ENCODE measurements around the gene HIF1AN. TPM values are rescaled to one million over a fixed set of nuclear protein-coding genes. Genes with fewer than 3 reads are reported as not detected.

Gene HIF1AN
- total and polyA plus RNA-seq, 2 donors: 14.4 to 15.4 TPM

- WGBS: 46% methylated on average over 1 of the region's 1 CpG
- no peak overlapping the region for H3K4me3 ChIP-seq (ENCODE audit: low read depth, low read length)
- H3K27ac ChIP-seq (ENCODE audit: low read depth): no peak overlapping the region
- no peak for DNase-seq (ENCODE audit: extremely low spot score)
- no peaks in the 10 kb centered on the region for H3K4me1 ChIP-seq (ENCODE audit: insufficient read depth)
- H3K36me3 ChIP-seq (ENCODE audit: insufficient read depth): no peaks in the 10 kb centered on the region
These were observed 51.2 kb downstream of the HIF1AN start for GRCh38 chr10:100586959-100587358.

- Histone ChIP-seq H3K4me3 (ENCODE audit: low read depth, low read length) (no peak overlapping the region), H3K36me3 (ENCODE audit: insufficient read depth) (no peaks in the 10 kb centered on the region), H3K4me1 (ENCODE audit: insufficient read depth) (no peaks in the 10 kb centered on the region), H3K27ac (ENCODE audit: low read depth) (no peak overlapping the region)
- no peak for DNase-seq (ENCODE audit: extremely low spot score)
These were observed 62.4 kb downstream of the HIF1AN start for GRCh38 chr10:100598166-100598565.

GRCh38 chr10:100600218-100600617, 64.5 kb downstream of the HIF1AN start:
- H3K36me3 ChIP-seq (ENCODE audit: insufficient read depth): no peaks in the 10 kb centered on the region
- no peak overlapping the region for H3K4me3 ChIP-seq (ENCODE audit: low read depth, low read length)

GRCh38 chr10:100607439-100607838, 71.7 kb downstream of the HIF1AN start:
- Histone ChIP-seq H3K4me1 (ENCODE audit: insufficient read depth) (no peaks in the 10 kb centered on the region), H3K36me3 (ENCODE audit: insufficient read depth) (no peaks in the 10 kb centered on the region), H3K4me3 (ENCODE audit: low read depth, low read length) (no peak overlapping the region), H3K27ac (ENCODE audit: low read depth) (no peak overlapping the region)
- no peak for DNase-seq (ENCODE audit: extremely low spot score)
- 27% methylated on average over 1 of the region's 1 CpG for WGBS

More at GRCh38 chr10:100600218-100600617, 64.5 kb downstream of the HIF1AN start:
- H3K4me1 ChIP-seq (ENCODE audit: insufficient read depth): no peaks in the 10 kb centered on the region
- WGBS: 85% methylated on average over 4 of the region's 4 CpGs
- H3K27ac ChIP-seq (ENCODE audit: low read depth): no peak overlapping the region
- DNase-seq (ENCODE audit: extremely low spot score): no peak

Other genes starting within 250 kb of the HIF1AN start
- 28.6 TPM for gene BLOC1S2, start 249.3 kb upstream of the HIF1AN start, total RNA-seq
- gene BLOC1S2, start 249.3 kb upstream of the HIF1AN start, polyA plus RNA-seq: 22.4 TPM
- gene PKD2L1, start 205.7 kb upstream of the HIF1AN start, total RNA-seq: not detected
- not detected for gene PKD2L1, start 205.7 kb upstream of the HIF1AN start, polyA plus RNA-seq
- gene SCD, start 188.7 kb upstream of the HIF1AN start, total RNA-seq: 35.2 TPM
- 66.4 TPM for gene SCD, start 188.7 kb upstream of the HIF1AN start, polyA plus RNA-seq
- gene WNT8B, start 72.9 kb upstream of the HIF1AN start, total RNA-seq: 0.11 TPM
- 0.08 TPM for gene WNT8B, start 72.9 kb upstream of the HIF1AN start, polyA plus RNA-seq
- gene SEC31B, start 16.1 kb upstream of the HIF1AN start, total RNA-seq: 7.0 TPM
- gene SEC31B, start 16.1 kb upstream of the HIF1AN start, polyA plus RNA-seq: 5.1 TPM
- gene NDUFB8, start 6.1 kb upstream of the HIF1AN start, total RNA-seq: 106 TPM
- 364 TPM for gene NDUFB8, start 6.1 kb upstream of the HIF1AN start, polyA plus RNA-seq
- gene PAX2, start 209.6 kb downstream of the HIF1AN start, total RNA-seq: not detected
- not detected for gene PAX2, start 209.6 kb downstream of the HIF1AN start, polyA plus RNA-seq

Data from urinary bladder (tissue), 4 donors.